Stimulated activated naive CD4-positive, alpha-beta T cell treated with Interleukin-2 at 50 U/mL for 16 hours (primary cell): Measurements from ENCODE around the gene NIT2.
A peak's percentile ranks its signal among the peaks of the same experiment; 100 is the strongest.
"Not testable (repeated sequence)": the region's sequence is repeated elsewhere in the genome, so short reads cannot be mapped to it uniquely, and the experiment has no call there.

Experiments used
- DNase-seq: peaks from one replicate; lab custom pipeline; 2025; lab: John Stamatoyannopoulos, UW

The NIT2 gene, protein sequence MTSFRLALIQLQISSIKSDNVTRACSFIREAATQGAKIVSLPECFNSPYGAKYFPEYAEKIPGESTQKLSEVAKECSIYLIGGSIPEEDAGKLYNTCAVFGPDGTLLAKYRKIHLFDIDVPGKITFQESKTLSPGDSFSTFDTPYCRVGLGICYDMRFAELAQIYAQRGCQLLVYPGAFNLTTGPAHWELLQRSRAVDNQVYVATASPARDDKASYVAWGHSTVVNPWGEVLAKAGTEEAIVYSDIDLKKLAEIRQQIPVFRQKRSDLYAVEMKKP

DNA sequence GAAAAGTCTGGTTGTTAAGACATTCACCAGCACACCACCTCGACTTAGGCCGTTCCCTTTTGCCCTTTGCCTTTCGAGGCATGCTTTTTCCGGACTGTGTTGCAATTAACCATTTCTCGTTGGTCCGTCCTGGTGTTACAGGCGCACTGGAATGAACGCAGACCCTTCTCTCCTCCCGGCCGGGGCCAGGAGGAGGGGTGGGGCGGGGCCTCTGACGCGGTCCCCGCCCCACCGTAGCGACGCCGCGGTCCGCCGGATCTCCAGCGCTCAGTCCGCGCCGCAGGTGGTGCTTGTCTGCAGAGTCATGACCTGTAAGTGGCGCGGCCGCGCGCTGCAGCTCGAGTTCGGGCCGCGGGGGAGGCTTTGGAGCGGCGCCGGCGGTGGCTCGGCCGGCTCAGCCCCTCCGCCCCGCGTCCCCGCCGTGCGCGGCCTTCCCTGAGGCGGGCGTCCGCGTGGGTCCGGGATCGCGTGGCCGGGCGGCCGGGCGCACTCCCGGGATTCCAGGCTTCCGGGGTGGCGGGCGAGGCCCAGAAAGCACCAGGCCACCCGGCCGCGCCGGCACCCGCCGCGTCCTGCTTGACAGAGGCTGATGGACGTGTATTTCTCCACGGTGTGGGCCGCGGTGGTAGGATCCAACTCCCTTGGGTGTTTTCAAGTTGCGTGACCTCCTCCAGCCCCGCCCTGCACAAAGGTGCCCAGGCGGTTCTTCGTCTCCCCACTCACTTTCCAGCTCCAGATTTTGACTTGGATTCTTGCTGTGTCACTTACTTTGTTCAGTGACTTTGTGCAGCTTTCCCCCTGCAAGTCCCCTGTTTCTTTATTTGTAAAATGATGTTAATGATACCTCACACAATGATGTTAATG, at the start of gene NIT2:
TSS of gene NIT2 (plus strand) at position 270 of the 864 bp plus-strand sequence. CDS start at position 305, 35 bp downstream.
- DNase-seq, result peak; percentile 79

DNA sequence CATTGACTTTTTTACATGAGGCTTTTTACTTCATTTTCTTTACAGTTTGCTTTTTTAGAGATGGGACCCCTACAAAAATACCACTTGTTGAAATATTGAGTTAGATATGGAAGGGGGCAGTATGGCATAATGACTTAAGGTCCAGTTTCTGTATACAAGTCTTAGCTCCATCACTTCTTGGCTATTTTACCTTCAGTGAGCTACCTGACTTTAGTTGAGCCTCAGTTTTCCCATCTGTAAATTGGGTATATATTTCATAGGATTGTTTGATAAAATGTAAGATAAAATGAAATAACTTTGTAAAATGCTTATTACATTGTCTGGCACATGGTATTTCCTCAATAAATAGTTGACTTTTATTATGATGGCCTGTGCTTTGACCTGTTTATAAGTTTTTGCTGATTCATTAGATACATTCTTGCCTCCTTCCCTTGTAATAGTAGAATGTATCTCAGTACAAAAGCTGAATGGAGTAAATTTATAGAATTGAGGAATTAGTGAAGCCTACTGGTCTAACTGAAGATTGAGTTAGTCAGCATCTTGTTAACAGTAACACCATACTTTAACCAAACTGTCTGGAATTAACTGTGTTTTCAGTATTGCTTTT, 46.2 kb upstream of the NIT2 start:
- no peak for DNase-seq

DNA sequence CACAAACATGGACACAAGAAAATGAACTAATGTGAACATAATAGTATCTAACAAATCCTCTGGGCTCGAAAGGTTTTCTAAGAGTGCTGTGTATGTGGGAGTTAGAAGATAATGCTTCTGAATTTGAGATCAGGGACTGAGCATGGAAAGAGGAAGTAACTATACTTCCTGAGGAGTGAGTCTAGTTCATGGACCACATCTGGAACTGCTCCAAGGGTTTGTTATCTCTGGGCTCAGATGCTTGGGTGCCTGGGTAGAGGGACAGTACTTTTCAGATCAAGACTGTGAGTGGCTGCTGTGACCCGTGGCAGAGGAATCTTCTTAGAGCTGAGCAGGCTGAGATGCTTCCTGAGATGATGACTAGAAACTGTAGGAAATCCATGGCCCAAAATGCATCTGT, 45.2 kb upstream of the NIT2 start:
- no peak for DNase-seq

DNA sequence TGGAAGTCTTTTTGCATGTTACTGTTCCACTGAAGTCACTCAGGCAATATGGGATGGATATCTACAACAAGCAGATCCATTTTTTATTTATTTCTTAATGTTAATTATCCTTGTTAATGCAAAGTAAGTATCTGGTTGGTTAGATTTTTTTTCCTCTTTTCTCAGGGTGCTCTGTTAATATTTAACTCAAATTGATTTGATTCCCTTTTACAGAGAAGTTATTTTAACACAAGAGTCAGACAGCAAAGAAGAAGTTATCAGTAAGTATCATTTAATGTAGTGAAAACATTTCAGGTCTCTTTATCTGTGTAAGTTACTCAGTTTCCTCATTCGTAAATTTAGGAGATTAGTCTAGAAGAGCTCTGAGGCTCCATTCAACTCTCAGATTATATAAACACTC, 39.5 kb upstream of the NIT2 start:
- DNase-seq, result no peak

DNA sequence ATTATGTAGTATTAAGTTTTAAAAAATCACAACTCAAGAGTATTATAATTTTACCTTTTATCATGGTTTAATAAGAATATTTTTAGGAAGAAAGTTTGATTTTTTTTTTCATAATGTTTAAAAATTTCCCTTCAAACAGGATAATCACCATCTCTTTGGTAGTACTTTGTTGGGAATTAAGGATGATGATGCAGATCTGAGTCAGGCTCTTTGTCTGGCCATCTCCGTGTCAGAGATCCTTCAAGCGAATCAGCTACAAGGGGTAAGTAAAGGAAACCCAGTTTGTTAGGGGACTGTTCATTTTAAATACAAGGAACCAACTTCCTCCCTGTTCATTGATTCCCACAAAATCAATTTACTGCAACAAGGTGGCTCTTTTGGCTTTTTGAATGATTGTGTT, 36.8 kb upstream of the NIT2 start:
- no peak for DNase-seq

DNA sequence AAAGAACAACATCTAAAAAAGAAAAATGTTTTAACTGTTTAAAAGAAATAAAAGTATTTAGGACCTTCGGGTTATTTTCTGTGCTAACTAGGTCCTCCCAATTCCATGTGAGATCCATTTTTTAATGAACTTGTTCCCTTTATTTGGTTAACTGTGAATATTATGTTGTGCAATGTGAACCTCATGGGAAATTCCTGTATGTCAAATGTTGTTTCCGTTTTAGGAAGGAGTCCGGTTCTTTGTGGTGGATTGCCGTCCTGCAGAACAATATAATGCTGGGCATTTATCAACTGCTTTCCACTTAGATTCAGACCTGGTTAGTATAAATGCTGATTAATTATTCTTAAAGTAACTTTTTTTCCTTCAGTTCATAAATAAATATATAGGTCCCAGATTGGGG, 35.5 kb upstream of the NIT2 start:
- no peak for DNase-seq

DNA sequence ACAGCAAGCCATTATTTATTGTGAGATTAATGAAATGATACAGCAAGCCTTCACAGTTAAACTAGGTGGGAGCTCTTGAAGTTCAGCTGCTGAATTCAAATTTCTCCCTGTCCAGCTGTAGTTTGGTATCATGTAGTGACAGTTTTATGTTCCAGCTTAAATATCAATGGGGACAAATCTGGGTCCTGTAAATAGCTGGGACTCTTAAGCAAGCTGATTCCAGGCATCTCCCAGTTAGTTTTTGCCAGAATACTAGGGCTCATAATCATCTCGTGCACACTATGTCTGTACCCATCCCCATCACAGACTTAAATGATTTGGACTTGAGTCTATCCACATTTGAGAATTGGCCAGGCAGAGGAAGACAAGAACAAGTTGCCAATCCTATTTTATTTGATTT, 27.9 kb upstream of the NIT2 start:
- no peak for DNase-seq

DNA sequence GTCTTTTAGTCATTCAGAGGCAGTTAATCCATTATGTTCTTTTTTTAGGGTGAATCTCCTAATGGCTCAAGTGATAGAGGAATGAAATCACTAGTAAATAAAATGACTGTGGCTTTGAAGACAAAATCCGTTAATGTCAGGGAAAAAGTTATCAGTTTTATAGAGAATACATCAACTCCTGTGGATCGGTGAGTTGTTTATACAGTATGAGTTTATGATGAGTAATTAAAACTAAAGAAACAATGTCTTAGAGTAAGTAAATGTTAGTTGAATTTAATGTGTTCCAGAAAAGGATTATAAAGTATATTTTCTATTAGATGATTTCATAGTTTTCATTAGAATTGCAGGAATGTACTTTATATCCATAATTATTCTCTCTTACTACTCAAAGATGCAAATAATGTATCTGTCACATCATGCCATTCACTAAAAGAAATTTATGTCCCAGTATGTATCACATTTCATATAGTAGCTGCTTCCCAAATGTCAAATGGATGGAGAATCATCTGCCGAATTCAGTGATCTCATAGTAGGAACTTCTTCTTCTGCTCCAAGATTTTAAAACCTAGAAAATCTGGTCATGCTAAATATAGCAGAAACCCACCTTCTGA, 24.1 kb upstream of the NIT2 start:
- DNase-seq, result no peak

DNA sequence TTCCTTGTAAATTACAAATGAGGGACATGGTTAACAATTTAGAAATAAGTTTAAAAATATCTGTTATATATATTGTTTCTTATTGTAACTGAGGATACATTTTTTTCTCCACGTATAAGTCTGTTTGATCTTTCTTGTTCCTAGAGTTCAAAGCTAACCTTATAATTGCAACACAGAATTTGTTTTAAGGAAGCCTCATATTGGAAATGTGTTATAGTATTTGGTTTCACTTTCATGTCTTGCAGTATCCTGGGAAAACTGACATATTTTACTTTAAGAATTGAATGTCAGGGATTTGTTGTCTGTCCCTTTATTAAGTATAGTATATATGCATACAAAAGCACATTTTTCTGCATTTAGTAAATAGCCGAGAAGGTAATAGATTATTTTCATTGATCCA, 23.5 kb upstream of the NIT2 start:
- no peak for DNase-seq

DNA sequence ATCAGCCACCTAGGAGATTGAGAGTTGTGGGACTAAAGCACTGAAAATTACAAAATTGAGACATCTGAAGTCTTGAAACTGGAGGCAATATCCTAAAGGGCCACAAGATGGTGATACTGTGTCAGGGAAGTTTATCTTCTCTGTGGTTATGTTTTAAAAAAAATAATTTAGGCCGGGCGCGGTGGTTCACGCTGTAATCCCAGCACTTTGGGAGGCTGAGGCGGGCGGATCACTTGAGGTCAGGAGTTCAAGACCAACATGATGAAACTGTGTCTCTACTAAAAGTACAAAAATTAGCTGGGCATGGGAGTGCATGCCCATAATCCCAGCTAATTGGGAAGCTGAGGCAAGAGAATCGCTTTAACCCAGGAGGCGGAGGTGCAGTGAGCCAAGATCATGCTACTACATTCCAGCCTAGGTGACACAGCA, 17.9 kb upstream of the NIT2 start:
- DNase-seq, result peak; percentile 5

DNA sequence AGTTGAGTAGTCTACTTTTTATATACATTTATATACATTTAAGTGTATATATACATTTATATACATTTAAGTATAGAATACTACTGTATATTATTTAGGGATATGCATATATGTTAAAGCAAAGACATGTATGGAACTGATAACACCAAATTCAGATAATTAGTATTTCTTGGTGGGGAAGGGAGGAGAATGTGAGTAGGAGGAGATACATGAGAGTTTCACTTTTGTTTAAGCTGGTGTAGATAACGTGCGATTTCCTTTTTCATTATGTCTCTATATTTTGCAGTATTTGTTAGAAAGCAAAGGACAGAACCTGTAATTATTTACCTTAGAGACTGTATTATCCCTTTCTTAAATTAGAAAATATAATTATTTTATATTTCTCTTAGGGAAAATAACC, 16.6 kb upstream of the NIT2 start:
- no peak for DNase-seq

DNA sequence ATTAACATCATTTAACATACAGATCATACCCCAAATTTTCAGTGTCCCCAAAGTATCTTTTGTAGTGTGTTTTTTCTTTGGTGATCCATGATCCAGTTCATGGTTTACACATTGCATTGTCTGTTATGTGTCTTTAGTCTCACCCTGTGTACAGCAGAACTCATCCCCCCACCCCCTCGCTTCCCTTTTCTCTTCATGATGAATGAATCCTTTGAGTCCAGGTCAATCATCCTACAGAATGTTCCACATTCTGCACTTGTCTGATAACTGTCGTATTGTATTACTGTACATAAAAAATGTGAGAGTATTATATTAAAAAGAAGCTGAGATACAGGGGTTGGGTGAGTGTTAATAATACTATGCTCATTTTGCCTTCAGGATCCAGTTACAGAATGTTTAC, 14.6 kb upstream of the NIT2 start:
- no peak for DNase-seq

DNA sequence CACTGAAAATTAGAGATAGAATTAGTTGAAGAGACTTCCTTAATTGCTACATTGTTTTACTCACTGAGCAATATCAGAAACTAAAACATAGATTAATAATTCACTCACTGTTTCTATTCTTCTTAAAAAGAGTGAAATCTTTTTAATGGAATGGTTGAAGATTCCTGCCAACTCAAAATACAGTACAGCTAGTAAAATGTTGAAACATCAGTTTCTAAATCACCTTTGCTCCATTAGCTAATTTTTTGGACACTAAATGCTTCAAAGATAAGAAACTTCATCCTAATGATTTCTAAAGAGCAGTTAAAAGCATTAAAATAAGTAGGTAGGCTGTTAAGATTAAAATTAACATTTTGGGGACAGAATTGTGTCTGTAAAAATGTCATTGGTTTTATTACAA, 10.5 kb upstream of the NIT2 start:
- no peak for DNase-seq

DNA sequence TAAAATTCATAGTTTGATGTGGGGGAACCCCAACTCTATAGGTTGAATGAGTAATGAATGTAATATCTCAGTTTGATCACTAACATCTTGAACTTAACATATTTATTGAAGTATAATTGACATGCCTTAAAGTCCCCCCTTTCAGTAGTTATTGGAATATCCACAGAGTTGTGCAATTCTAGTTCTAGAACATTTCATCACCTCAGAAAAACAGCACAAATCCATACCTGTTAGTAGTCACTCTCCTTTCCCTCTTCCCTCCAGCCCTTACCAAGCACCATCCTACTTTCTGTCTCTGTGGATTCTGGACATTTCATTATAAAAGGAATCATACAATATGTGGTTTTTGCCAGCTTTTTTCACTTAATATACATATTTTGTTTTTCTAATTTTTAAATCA, 8.7 kb upstream of the NIT2 start:
- DNase-seq, result no peak

DNA sequence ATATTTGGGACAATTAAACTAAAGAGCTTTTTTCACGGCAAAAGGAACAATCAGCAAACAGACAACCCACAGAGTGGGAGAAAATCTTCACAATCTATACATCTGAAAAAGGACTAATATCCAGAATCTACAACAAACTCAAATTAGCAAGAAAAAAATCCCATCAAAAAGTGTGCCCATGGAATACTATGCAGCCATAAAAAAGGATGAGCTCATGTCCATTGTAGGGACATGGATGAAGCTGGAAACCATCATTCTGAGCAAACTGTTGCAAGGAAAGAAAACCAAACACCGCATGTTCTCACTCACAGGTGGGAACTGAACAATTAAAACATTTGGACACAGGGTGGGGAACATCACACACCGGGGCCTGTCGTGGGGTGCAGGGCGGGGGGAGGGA, 7.2 kb upstream of the NIT2 start:
- not testable (repeated sequence) for DNase-seq

DNA sequence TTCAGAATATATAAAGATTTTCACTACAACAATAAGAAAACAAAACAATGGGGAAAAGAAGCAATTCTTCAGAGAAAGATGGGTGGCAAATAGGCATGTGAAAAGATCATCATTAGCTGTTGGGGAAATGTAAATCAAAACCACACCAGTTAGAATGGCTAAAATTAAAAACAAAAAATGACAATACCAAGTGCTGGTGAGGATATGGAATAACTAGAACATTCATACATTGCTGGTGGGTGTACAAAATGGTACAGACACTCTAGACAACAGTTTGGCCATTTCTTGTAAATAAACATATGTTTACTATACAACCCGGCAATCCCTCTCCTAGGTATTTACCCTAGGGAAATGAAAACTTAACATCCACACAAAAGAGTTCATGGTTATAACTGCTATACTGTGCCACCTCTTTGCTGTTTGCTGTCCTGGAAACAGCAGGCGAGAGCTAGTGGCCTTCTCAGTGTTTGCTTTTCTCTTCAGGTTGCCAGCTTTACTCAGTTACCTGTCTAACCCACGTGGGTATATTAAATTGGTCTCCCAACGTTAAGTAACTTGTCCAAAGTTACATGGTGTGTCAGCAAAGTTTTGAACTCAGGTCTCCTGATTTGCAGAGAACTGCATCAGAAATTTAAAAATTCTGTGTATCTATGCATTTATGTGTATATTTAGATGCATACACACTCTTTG, 4.6 kb upstream of the NIT2 start:
- DNase-seq, result no peak

DNA sequence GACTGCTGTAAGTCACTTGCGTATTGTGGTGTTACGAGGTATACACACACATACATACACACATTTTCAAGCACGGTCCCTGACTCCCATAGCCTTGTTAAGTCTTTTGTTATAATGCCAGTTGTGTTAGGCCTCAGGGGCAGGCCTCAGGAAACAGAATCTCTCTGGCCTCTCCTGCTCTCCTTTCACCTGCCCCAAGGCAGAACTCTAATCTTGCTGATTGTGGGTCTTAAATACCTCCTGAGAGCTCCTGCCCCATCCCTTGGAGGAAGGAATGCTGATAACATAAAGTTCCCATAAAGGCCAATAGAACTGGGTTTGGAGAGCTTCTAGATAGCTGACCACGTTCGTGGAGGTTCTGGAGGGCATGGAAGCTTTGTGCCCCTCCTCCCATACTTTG, 3.9 kb upstream of the NIT2 start:
- DNase-seq, result no peak

DNA sequence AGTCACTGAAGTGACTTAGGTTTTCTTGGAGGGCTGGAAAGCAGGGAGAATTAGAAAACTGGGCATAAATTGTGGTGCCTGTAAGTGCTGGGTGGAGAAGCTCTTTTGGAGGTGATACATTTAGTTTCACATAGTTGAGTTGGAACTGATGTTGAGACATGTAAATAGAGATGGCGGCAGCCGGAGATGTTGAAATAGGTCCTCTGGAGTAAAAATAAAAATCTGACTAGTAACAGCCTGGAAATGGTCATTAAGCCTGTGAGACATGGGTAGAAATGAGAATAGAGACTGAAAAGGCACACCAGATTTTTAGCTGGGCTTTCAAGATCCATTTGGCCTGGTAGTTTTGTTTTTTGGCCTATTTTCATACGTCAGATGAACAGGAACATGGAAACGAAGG, 2.9 kb upstream of the NIT2 start:
- DNase-seq, result no peak

DNA sequence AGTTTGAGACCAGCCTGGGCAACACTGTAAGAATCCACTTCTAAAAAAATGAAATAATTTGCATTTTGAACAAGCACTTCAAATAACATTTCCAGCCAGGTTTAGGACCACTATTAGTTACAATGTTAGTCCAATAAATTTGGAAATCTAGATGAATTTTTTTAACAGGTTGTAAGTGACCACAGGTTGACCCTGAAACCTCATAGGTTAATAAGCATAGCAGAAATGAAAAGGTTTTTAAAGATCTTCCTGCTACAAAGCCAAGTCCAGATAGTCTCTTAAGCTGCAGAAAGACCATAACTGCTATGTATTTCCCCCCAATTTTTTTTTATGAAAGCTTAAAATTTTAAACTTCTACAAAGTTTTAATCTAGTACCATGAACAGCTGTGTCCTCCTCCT, 1.5 kb upstream of the NIT2 start:
- no peak for DNase-seq

DNA sequence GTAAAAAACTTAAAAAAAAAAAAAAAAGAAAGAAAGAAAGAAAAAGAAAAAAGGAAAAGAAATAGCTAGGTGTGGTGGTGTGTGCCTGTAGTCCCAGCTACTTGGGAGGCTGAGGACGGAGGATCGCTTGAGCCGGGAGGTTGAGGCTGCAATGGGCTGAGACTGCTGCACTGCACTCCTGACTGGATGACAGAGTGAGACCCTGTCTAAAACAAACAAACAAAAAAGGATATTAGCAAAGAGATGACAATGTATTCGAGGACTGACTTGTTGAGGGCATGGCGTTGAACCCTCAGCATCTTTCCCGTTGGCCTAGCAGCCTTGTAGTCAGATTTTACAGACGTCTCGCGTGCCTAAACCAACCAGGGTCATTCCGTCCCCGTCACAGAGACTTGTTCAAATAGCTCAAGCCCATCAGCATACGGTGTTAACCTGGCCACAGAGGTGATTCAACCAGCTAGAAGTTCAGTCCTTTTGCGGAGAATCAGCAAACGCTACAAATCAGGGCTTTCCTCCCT, 528 bp upstream of the NIT2 start:
- DNase-seq, result no peak

DNA sequence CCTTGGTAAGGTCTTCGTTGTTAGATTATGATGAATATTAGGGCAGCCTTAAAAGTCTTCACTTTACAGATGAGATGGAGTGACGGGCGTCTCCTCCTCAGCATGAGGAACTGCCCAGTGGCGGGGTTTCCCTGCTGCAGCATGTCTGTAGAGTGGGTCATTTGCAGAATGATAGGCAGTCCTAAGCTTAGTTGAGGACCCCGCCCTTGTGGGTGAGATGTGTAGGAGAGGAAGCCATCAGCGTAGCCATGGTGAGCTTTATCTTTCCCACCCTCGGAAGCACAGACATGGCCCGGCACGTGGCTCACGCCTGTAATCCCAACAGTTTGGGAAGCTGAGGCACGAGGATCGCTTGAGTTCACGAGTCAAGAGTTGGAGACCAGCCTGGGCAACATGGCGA, 877 bp downstream of the NIT2 start:
- DNase-seq, result no peak

DNA sequence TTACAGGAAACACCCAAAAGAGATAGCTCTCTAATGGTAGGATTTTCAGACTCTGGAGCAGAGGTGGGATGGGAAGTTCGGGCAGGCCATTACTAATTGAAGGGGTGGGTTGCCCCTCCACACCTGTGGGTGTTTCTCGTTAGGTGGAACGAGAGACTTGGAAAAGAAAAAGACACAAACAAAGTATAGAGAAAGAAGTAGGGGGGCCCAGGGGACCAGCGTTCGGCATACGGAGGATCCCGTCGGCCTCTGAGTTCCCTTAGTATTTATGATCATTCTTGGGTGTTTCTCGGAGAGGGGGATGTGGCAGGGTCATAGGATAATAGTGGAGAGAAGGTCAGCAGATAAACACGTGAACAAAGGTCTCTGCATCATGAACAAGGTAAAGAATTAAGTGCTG, 1.7 kb downstream of the NIT2 start:
- not testable (repeated sequence) for DNase-seq
